Loucy (cell line): ENCODE results near the gene INAFM2.

ENCODE experiments used
- EZH2phosphoT487 ChIP-seq: fragments of 200-600 bp; IDR thresholded peaks from 2 replicates; pipeline ENCODE4 v1.6.1; 2018; ENCODE audit warnings: antibody characterized with exemption, mild to moderate bottlenecking, moderate library complexity, borderline replicate concordance
- TF ChIP-seq, protein P1 (sequence below): fragments of 200-600 bp; sonication (generic); conservative IDR thresholded peaks from 2 replicates; pipeline ENCODE4 v1.5.1; 2014; ENCODE audit warnings: mild to moderate bottlenecking, antibody characterized with exemption, low read length

DNA sequence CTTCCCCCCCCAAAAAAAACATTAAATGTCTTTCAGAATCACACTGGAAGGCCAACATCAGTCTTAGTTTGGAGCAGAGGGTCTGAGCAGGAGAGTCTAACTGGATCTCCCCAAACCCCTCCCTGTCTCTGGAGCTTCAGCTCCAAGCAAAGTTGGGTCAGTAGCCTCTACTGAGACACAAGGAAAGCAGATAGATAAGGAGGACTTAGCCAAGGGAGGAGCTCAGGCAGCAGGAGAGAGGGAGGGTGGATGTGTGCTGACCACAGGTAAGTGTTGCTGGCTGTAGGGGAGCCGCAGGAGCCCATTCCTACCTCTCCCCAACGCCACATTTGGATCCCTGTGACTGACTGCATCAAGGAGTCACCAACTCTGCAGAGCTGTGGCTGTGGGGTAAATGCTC lies 22.7 kb upstream of the INAFM2 start:
- TF ChIP-seq, protein P1, sequence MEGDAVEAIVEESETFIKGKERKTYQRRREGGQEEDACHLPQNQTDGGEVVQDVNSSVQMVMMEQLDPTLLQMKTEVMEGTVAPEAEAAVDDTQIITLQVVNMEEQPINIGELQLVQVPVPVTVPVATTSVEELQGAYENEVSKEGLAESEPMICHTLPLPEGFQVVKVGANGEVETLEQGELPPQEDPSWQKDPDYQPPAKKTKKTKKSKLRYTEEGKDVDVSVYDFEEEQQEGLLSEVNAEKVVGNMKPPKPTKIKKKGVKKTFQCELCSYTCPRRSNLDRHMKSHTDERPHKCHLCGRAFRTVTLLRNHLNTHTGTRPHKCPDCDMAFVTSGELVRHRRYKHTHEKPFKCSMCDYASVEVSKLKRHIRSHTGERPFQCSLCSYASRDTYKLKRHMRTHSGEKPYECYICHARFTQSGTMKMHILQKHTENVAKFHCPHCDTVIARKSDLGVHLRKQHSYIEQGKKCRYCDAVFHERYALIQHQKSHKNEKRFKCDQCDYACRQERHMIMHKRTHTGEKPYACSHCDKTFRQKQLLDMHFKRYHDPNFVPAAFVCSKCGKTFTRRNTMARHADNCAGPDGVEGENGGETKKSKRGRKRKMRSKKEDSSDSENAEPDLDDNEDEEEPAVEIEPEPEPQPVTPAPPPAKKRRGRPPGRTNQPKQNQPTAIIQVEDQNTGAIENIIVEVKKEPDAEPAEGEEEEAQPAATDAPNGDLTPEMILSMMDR: no peak
- no peak for TF ChIP-seq EZH2phosphoT487
